ENCODE data around the gene WDR41.
A peak's percentile ranks its signal among the peaks of the same experiment; 100 is the strongest.
"Not testable (repeated sequence)": the region's sequence is repeated elsewhere in the genome, so short reads cannot be mapped to it uniquely, and the experiment has no call there.

The WDR41 gene, protein sequence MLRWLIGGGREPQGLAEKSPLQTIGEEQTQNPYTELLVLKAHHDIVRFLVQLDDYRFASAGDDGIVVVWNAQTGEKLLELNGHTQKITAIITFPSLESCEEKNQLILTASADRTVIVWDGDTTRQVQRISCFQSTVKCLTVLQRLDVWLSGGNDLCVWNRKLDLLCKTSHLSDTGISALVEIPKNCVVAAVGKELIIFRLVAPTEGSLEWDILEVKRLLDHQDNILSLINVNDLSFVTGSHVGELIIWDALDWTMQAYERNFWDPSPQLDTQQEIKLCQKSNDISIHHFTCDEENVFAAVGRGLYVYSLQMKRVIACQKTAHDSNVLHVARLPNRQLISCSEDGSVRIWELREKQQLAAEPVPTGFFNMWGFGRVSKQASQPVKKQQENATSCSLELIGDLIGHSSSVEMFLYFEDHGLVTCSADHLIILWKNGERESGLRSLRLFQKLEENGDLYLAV

DNA sequence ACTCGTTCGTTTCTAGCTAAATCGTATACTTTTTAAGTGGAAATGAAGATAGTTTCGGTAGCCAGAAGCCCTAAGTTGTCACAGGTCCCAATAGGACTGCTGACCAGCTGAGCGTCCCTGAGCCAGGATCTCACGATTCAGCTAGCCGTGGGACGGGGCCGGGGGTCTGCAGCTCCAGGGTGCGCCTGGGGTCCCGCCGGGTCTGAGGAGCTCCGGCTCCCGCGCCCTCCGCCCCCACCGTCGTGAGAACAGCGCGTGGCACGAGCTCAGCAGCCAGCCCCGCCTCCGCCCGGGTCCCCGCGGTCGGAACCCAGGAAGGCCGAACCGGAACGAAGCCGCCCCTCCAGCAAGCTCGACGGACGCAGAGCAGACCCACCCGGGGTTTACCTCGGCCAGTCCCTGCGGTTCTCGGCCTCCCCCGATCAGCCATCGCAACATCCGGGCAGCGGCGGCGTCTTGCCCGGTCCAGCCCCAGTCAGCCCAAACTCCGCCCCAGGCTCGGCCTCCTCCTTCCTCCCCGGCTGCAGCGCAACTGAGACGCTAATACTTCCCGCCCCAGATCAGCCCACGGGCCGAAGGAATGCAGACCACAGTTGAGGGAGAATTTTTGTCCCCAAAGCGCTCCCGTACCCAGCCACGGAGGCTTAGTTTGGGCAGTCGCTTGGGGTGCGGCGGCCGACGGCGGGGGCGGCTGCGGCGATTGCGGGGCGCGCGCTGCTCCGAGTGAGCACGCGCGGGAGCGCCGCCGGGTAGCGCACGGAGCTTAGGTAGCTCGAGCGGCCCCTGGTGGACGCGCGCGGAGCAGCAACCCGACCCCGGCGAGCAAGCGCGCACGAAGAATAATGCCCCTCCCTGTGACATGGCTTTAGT, at the start of gene WDR41:
TSS of gene WDR41 (minus strand) at position 534 of the 870 bp plus-strand sequence. CDS start at position 438, 96 bp downstream.
- DNase-seq = peak; percentile 18

DNA sequence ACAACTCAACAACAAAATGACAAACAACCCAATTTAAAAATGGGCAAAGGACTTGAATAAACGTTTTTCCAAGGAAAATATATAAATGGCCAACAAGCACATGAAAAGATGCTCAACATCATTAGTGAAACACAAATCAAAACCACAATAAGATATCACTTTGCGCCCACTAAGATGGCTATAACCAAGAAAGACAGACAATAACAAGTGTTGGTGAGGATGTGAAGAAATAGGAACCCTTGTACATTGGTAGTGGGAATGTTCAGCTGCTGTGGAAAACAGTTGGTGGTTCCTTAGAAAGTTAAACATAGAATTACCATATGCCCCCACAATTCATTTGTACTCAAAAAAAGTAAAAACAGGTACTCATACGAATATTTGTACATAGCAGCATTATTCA, 39.2 kb upstream of the WDR41 start:
- DNase-seq = no peak

DNA sequence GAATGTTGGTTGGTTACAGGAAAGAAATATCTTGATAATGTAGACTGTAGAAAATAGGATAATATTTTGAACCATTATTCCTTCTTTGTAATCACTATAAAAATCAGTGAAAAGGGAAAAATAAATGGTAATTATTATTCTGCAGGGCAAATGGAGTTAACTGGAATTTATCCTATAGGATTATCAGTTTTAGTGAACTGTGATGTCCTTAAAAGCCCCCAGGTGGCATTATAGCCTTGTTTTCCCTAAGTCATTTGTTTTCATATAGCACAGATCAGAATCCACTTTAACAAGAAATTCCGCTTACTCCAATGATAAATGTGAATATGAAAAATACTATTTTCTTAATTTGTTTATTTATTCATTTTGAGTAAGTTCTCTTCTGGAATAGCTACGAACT, 26.2 kb upstream of the WDR41 start:
- DNase-seq = no peak

DNA sequence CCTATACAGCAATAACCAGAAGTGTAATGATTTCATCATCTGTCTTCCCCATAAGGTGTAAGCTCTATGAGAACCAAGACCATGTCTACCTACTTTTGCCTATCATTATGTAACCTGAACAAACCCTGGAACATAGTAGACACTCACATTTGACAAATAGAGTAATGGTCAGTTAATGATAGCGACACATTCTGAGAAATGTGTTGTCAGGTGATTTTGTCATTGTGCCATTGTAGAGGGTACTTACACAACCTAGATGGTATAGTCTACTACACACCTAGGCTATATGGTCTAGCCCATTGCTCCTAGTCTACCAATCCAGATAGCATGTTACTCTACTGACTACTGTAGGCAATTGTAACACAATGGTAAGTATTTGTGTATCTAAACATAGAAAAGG, 22.3 kb upstream of the WDR41 start:
- DNase-seq = no peak

DNA sequence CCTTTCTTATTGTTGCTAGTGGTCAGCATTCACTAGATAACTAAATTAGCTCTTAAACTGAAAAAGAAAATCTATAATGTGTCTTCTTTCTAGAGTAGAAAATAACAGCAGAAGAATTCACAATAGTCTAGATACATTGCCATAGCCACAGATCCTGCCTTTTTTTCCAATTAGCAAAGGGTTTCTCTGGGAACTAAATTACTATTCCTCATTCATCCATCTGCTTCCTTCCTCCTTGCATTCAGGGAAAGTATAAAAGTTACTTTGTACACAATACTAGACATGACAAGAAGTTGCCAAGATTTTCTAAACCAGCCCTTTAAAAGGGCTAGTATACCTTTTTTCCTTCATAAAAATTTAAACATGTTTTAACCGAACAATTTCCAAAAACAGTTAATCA, 21.2 kb upstream of the WDR41 start:
- DNase-seq = no peak

DNA sequence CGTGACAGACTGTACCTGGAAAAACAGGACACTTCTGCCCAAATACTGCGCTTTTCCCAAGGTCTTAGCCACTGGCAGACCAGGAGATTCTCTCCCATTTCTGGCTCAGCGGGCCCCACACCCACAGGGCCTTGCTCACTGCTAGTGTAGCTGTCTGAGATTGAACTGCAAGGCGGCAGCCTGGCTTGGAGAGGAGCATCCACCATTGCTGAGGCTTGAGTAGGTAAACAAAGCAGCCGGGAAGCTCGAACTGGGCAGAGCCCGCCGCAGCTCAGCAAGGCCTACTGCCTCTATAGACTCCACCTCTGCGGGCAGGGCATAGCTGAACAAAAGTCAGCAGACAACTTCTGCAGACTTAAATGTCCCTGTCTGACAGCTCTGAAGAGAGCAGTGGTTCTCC, 9.0 kb upstream of the WDR41 start:
- DNase-seq = not testable (repeated sequence)

DNA sequence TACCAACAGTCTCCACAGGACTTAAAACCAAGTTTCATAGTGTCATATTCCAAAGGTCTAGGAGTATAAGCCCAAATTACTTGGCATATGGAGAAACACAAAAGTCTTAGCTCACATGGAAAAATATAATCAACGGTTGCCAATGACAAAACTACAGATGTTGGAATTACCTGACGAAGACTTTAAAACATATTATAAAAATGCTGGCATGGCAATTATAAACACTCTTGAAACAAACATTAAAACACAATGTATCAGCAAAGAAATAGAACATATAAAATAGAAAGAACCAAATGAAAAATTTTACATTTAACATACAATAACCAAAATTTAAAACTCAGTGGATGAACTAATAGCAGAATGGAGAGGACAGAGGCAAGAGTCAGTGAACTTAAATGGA, 7.9 kb upstream of the WDR41 start:
- DNase-seq = no peak

DNA sequence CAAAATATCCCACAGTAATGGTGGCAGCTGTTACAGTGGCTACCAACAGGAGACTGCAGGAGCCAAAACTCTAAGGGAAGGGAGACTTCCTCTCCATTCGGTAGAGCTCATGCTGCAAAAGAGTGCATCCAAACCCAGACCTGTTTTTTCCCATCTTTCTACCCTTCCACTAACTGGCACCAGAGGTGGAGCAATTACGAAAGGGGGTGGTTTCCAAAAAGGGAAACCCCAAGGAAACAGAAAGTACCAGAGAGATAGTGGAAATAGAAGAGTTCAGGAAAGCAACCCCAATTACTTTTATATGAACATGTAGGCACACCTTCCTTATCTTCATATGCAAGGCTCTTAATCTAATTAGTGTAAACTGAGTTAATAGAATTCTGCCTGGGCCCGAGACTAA, 7.3 kb upstream of the WDR41 start:
- DNase-seq = no peak

DNA sequence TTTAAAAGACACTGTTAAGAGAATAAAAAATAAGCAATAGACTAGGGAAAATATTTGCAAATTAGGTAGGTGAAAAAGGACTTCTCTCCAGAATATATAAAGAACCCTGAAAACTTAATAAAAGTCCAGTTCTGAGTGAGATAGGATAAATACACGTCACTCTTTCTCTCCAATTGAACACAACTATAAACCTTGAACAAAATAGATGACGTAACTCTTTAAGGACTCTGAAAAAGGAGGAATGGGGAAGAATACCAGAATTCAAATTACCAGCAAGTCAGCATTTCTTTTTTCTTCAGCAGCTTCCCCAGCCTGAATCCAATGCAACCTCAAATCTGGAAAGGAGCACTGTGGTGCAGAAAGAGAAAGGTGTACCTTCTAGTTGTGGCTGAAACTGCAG, 6.8 kb upstream of the WDR41 start:
- no peak for DNase-seq

DNA sequence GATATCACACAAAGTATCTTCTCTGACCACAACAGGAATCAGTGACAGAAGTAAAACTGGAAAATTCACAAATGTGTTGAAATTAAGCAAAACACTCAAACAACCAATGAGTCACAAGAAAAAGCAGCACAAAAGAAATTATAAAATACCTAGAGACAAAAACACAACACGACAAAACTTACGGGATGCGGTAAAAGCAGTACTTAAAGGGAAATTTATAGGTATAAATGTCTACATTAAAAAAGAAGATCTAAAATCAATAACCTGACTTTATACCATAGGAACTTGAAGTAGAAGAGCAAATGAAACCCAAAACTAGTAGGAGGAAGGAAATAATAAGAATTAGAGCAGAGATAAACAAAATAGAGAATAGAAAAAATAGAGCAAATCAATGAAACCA, 2.8 kb upstream of the WDR41 start:
- DNase-seq = no peak

DNA sequence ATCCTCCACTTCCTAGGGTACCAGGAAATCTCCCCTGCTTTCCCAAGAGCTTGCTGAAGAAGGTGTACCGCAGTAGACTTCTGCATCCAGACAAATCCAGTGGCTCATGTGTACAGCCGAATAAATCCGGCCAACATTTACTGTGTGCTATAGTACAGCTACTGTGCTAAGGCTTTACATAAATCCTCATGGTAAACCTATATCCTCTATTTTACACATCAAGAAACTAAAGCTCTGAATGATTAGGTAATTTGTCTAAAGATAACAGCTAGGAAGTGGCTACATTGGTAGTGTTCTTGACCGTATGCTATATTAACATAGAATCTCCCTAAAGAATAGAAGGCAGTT, 511 bp upstream of the WDR41 start:
- DNase-seq = no peak

DNA sequence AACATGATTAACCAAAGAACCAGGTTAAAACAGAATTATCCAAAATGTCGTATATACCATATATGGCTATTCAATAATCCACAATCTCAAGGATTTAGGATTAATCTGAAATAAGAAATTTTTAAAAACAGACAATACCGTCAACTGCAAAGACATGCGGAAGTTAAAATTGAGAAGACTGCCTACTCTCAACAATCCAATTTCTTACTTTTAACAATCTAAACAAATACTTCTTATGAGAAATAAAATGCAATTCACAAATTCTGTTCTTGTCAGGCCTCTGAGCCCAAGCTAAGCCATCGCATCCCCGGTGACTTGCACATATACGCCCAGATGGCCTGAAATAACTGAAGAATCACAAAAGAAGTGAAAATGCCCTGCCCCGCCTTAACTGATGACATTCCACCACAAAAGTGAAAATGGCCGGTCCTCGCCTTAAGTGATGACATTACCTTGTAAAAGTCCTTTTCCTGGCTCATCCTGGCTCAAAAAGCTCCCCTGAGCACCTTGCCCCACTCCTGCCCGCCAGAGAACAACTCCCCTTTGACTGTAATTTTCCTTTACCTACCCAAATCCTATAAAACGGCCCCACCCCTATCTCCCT, 1.3 kb downstream of the WDR41 start:
- not testable (repeated sequence) for DNase-seq

DNA sequence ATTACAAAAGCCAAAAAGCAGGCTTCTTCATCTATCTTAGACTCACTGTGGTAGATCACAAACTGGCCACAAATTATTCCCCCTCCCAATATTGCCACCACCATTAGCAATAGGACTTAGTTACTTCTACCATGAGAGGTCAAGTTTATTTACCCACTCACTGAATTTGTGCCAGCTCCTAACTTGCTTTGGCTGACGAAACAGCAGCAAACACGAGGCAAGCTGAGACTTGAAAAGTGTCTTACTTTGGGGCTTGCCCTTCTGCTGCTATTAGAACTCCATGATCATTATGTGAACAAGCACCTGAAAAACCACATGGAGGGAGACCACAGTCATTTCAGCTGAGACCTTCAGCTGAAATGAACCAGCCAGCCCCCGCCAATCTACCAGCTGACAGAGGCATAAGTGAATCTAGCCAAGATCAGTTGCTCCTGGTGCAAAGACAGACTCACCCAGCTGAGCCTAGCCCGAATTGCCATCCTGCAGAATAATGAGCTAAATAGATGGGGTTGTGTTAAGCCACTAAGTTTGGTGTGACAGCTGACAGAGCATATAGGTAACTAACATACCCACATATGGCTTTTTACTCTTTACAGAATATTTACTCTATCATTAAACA, 5.7 kb downstream of the WDR41 start:
- DNase-seq = no peak

DNA sequence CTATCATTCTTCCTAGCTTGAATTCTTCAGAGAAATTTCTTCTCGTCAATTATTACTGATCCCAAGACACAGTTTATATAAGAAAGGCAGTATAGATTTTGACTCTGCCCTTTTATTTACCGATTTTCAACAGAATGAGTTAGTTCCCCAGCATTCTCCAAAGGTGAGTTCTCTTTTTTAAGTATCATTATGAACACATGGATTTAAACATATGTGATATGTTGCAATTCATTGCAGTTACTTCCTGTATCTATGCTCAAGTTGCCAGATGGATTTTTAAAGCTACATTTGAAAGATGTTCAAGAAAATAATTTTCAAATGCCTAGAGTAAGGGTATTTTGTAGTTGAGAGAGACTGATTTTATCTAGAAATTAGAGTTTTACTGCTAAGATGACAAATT, 8.4 kb downstream of the WDR41 start:
- no peak for DNase-seq

DNA sequence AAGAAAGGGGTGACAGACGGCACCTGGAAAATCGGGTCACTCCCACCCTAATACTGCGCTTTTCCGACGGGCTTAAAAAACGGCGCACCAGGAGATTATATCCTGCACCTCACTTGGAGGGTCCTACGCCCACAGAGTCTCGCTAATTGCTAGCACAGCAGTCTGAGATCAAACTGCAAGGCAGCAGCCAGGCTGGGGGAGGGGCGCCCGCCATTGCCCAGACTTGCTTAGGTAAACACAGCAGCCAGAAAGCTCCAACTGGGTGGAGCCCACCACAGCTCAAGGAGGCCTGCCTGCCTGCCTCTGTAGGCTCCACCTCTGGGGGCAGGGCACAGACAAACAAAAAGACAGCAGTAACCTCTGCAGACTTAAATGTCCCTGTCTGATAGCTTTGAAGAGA, 17.1 kb downstream of the WDR41 start:
- DNase-seq = not testable (repeated sequence)

DNA sequence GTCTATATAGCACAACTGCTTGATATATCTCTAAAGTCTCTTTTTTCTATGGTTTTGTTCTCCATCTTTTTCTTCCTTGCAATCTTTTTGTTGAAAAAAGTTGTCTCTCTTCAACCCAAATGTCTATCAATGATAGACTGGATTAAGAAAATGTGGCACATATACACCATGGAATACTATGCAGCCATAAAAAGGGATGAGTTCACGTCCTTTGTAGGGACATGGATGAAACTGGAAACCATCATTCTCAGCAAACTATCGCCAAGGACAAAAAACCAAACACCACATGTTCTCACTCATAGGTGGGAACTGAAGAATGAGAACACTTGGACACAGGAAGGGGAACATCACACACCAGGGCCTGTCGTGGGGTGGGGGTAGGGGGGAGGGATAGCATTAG, 23.2 kb downstream of the WDR41 start:
- not testable (repeated sequence) for DNase-seq

DNA sequence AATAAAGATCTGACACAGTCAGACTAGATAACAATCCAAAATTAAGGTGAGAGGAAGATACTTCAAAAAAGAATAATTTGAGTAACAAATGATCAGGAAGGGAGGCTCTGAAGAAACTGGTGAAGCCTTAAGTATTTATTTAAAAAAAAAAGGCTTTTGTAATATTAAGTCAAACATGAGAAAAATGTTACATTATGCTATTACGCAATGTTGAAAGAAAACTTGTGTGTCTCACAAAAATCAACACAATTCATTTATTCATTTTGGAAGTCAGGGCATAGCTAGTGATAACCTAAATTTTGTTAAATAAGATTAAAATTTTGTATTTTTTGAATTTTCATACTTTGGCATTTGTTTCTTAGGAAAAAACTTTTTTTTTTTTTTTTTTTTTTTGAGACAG, 28.2 kb downstream of the WDR41 start:
- DNase-seq = no peak

DNA sequence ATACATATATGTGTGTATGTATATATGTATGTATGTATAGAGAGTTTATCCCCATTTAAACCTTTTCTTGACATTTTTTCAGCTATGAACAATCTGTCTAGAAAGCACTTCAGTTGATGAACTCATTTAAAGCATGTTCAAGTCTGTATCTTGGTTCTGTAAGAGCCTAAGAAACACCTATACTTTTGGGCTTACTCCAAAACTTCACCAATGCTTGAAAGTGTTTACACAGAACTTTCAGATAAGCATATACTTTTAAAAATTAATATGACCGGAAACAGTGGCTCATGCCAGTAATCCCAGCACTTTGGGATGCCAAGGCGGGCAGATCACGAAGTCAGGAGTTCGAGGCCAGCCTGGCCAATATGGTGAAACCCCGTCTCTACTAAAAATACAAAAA, 30.8 kb downstream of the WDR41 start:
- no peak for DNase-seq

DNA sequence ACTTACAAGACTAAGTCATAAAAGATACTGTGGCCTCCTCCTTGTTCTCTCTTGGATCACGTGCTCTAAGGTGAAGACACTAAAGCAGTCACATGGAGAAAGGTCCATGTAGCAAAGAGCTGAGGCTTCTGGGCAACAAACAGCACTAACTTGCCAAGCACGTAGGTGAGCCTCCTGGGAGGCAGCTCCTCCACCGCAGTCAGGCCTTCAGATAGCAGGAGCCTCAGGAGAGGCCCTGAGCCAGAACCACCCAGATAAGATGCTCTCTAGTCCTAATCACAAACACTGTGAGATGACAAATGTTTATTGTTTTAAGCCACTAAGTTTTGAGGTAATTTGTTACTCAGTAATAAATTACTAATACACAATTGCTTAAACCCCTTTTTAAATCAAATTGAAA, 38.0 kb downstream of the WDR41 start:
- DNase-seq = no peak

DNA sequence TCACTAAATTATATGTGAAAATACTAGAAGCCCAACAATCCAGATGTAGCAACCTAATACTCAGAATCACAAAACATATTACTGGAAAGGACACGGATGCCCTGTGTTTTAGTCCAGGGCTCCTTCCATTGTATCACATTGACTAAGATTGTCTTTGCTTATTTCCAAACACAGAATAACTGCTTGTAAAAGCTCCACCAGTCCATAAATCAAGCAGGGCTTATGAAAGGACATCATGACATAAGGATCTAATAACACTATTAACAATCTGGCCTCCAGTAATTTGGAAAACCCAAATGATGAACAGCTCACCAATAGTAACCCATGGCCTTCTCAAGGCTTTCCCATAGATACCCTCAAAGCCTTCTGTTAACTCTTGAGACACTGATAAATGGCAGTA, 39.8 kb downstream of the WDR41 start:
- no peak for DNase-seq

DNA sequence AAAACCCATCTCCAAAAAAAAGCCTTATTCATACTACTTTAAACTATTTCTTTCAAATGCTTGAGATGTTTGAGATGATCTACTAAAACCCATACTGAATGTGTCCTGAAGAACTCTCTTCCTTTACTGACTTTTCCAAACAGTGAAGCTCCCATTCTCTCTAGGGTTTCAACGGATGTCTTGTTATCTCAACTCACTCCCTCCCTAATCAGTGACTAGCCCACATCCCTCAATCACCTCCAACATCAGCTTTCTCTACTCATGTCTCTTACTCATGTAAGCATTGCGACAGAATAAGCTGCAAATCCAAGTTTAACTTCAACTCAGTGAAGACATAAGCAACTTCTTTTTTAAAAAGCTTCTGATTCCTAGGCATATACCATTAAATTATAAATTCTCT, 42.1 kb downstream of the WDR41 start:
- no peak for DNase-seq

DNA sequence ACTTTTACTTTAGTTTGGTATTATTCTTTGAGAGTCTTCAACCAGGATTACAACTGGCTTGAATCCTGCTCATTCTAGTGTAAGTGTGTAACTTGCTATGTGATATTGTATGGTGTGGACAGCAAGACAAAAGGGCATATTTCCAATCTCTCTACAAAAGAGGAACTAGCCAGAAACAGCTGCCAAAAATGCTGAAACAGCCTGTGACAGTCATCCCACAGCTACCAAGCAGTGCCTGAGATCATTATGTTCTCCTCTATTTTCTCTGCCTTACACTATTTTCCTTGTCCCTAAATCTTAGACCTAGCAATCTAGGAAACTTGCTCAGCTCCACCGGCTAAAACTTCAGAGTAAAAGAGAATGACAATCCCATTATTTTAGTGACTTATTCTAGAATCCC, 42.8 kb downstream of the WDR41 start:
- no peak for DNase-seq

DNA sequence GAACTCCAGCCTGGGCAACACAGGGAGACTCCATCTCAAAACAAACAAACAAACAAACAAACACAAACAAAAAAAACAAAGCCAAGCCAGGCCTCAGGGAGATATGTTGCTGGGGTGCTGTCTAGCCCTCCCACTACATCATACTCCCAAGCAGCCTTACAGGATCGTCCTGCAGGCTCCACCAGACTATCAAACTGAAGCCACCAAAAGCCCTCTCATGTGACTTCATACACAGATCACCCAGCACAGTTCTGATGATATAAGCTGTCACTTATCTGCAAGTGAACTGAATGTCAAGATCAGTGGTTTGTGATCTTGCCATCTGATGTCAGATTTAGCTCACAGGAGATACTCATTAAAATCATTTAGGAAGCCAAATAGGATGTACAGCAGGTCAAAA, 43.3 kb downstream of the WDR41 start:
- DNase-seq = no peak
